ENCODE results near the gene ASB16.

DNA sequence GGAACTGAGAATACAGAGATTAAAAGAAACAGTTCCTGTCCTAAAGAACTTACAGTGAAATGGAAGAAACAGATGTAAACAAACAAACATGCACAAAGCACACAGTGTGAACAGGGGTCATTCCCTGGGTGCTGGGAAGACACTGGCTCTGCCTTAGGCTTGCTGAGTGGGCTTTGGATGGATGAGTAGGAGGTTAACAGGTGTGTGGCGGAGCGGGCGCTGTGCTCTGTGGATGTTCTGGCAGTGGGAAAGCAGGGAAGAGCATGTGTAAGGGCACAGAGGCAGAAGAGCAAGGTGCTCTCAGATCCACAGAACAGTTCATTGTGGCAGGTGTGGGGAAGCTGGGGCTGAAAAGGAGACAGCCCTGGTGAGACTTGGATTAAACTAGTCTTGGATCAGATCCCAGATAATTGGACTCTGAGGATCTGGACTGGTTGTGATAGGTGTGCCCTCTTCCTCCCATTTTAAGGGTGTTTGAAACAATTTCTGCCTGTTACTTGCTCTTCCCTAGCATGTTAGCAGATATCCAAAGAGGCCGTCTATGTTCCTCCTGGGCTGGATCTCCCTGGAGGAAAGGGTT, 20.7 kb upstream of the ASB16 start:
- no peak for TF ChIP-seq POLR2A (IDR thresholded peaks at IDR 0.05; ENCODE audit: low read length)
- no peak for TF ChIP-seq GATA1 (IDR thresholded peaks at IDR 0.05; ENCODE audit: low read depth, low read length)

All from erythroblast (primary cell).